Lower lobe of right lung (tissue), 2 donors: Measurements from ENCODE around the gene HSF2. TPM values are rescaled to one million over a fixed set of nuclear protein-coding genes. Genes with fewer than 3 reads are reported as not detected.
A peak's percentile ranks its signal among the peaks of the same experiment; 100 is the strongest.

Experiments used
- ATAC-seq, 2 donors: fragments of 200-7000 bp; cut with Tn5 transposase; one replicate each; pipeline ENCODE4 v1.9.1; 2020 to 2022; ENCODE audit warnings: mild to moderate bottlenecking in 2 of 2, moderate library complexity in 2 of 2
- DNase-seq: peaks from one replicate; pipeline ENCODE4 v3.0.0-alpha.2; 2020
- H3K27ac ChIP-seq: fragments of 200-600 bp; one replicate; pipeline ENCODE4 v1.8.0; 2022
- H3K27me3 ChIP-seq: fragments of 200-600 bp; one replicate; pipeline ENCODE4 v1.8.0; 2022; ENCODE audit warnings: low read depth
- H3K36me3 ChIP-seq: fragments of 200-600 bp; one replicate; pipeline ENCODE4 v1.8.0; 2022; ENCODE audit warnings: mild to moderate bottlenecking
- H3K4me1 ChIP-seq: fragments of 200-600 bp; one replicate; pipeline ENCODE4 v1.8.0; 2022
- H3K4me3 ChIP-seq: fragments of 200-600 bp; one replicate; pipeline ENCODE4 v1.8.0; 2022; ENCODE audit warnings: mild to moderate bottlenecking
- H3K9me3 ChIP-seq: fragments of 200-600 bp; one replicate; pipeline ENCODE4 v1.8.0; 2022
- intact Hi-C: fragments of 100-400 bp; cut with DNase I; formaldehyde crosslinking; loops from one replicate; pipeline ENCODE4 v1.11.0; 2022
- total RNA-seq: library from RNA; stranded (reverse); fragmentation: NEBNext Ultra II Directional; extraction: Animal tissue kit (Norgen Biotek cat#: 25700); gene quantifications from one replicate; pipeline ENCODE4 v1.2.1, GENCODE V29; 2021
- TF ChIP-seq, protein P1 (sequence below): fragments of 200-600 bp; IDR thresholded peaks from one replicate; pipeline ENCODE4 v1.8.0; 2022; ENCODE audit warnings: antibody characterized with exemption, mild to moderate bottlenecking
- donor health status: DM: no; HTN: yes; CAD: no; lungs with severe emphysema.

The HSF2 gene
- total RNA-seq, 1 donor from 2014 or later = 11.0 TPM

DNA sequence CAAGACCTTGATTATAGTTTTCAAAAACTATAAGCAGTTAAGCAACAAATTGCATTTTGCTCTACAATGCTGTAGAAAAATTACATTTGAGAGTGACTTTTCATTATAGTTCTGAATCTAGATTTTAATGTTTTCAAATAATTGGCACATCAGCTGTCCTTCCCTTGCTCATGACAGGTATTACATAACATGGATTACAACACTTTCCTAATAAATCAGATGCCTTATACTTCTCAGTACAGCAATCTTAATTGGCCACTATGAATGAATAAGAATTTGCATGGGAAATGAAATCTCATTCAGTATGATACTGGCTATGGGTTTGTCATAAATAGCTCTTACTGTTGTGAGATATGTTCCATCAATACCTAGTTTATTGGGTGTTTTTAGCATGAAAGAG, 29.9 kb downstream of the HSF2 start:
- ATAC-seq = no peak
- no peaks in the 10 kb centered on the region for H3K4me1 ChIP-seq

DNA sequence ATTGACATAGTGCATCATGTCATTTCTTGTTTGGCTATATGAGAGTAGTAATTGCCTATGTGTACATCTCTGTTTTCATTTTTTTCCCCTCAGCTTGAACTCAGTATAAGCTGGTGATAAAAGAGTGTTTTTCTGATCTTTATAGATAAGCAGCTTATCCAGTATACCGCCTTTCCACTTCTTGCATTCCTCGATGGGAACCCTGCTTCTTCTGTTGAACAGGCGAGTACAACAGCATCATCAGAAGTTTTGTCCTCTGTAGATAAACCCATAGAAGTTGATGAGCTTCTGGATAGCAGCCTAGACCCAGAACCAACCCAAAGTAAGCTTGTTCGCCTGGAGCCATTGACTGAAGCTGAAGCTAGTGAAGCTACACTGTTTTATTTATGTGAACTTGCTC, 32.3 kb downstream of the HSF2 start:
- H3K4me3 ChIP-seq = no peak overlapping the region
- DNase-seq = no peak
- TF ChIP-seq, protein P1, sequence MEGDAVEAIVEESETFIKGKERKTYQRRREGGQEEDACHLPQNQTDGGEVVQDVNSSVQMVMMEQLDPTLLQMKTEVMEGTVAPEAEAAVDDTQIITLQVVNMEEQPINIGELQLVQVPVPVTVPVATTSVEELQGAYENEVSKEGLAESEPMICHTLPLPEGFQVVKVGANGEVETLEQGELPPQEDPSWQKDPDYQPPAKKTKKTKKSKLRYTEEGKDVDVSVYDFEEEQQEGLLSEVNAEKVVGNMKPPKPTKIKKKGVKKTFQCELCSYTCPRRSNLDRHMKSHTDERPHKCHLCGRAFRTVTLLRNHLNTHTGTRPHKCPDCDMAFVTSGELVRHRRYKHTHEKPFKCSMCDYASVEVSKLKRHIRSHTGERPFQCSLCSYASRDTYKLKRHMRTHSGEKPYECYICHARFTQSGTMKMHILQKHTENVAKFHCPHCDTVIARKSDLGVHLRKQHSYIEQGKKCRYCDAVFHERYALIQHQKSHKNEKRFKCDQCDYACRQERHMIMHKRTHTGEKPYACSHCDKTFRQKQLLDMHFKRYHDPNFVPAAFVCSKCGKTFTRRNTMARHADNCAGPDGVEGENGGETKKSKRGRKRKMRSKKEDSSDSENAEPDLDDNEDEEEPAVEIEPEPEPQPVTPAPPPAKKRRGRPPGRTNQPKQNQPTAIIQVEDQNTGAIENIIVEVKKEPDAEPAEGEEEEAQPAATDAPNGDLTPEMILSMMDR = no peak
- H3K9me3 ChIP-seq = no peaks in the 10 kb centered on the region
- intact Hi-C loops = no loop called here
- H3K27me3 ChIP-seq = no peaks in the 10 kb centered on the region
- peaks cover 51% of the 10 kb centered on the region for H3K36me3 ChIP-seq
- no peak for ATAC-seq
- H3K4me1 ChIP-seq = no peaks in the 10 kb centered on the region
- H3K27ac ChIP-seq = no peak overlapping the region

More for the DNA sequence above, 29.9 kb downstream of the HSF2 start:
- TF ChIP-seq, protein P1 = no peak
- no peaks in the 10 kb centered on the region for H3K27me3 ChIP-seq
- H3K36me3 ChIP-seq = peaks cover 62% of the 10 kb centered on the region
- no peaks in the 10 kb centered on the region for H3K9me3 ChIP-seq
- no peak for DNase-seq
- H3K4me3 ChIP-seq = no peak overlapping the region
- no peak overlapping the region for H3K27ac ChIP-seq
- intact Hi-C loops = no loop called here

DNA sequence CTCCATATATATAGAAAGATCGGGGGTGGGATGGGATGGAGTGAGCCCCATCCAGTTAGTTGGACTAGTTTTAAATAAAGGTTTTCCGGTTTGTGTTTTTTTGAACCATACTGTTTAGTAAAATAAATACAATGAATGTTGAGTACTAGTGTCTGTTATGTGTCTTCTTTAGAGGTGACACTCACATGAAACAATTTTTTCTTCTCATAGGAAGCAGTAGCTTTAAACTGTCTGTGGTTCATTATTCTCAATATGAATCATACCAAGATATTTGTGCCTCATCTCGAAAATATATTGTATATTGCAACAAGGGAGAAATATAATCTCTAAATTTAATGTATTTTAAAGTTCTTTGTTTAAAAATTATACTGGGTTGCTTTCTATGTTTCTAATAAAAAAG, 33.4 kb downstream of the HSF2 start:
- intact Hi-C loops = no loop called here
- ATAC-seq = no peak
- no peaks in the 10 kb centered on the region for H3K9me3 ChIP-seq
- no peaks in the 10 kb centered on the region for H3K27me3 ChIP-seq
- H3K36me3 ChIP-seq = peaks cover 49% of the 10 kb centered on the region
- no peaks in the 10 kb centered on the region for H3K4me1 ChIP-seq
- no peak overlapping the region for H3K27ac ChIP-seq
- no peak overlapping the region for H3K4me3 ChIP-seq
- no peak for DNase-seq
- TF ChIP-seq, protein P1 = no peak

DNA sequence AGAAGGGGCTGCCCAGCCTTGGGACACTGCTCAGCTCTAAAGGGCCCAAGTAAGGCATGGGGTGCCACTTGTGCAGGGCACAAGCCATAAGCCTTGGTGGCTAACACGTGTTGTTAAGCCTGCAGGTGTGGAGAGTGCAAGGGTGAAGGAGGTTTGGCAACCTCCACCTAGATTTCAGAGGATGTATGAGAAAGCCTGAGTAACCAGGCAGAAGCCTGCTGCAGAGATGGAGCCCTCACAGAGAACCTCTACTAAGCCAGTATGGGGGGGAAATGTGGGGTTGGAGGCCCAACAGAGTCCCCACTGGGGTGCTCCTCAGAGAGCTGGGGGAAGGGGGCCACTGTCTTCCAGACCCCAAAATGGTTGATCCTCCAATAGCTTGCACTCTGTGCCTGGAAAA, 39.5 kb downstream of the HSF2 start:
- H3K9me3 ChIP-seq = no peaks in the 10 kb centered on the region
- intact Hi-C loops = no loop called here
- no peak overlapping the region for H3K4me3 ChIP-seq
- no peaks in the 10 kb centered on the region for H3K27me3 ChIP-seq
- H3K4me1 ChIP-seq = no peaks in the 10 kb centered on the region
- H3K36me3 ChIP-seq = peaks cover 67% of the 10 kb centered on the region
- ATAC-seq = no peak
- DNase-seq = no peak
- H3K27ac ChIP-seq = no peak overlapping the region
- TF ChIP-seq, protein P1 = no peak

DNA sequence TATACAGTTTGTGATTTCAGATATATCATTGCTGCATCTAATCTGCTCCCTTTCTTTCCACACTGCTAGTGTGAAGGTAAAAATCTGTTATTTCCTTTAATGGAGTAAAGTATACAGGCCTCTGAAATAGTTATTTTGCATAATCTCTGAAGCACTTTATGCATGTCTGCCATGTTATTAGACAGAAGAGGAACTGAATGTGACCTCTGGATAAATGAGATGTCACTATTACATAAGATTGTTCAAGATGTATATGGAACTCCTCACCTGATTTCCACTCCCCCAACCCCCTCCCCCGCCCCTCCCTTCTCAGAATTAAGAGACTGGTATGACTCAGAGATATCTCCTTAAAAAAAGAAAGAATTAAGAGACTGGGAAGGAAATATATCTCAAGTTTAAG, 45.8 kb downstream of the HSF2 start:
- Histone ChIP-seq H3K9me3 (no peaks in the 10 kb centered on the region), H3K4me3 (no peak overlapping the region), H3K27me3 (no peaks in the 10 kb centered on the region), H3K36me3 (peaks cover 91% of the 10 kb centered on the region), H3K4me1 (no peaks in the 10 kb centered on the region), H3K27ac (no peak overlapping the region)
- ATAC-seq = no peak
- intact Hi-C loops = no loop called here
- TF ChIP-seq, protein P1 = no peak
- DNase-seq = no peak

DNA sequence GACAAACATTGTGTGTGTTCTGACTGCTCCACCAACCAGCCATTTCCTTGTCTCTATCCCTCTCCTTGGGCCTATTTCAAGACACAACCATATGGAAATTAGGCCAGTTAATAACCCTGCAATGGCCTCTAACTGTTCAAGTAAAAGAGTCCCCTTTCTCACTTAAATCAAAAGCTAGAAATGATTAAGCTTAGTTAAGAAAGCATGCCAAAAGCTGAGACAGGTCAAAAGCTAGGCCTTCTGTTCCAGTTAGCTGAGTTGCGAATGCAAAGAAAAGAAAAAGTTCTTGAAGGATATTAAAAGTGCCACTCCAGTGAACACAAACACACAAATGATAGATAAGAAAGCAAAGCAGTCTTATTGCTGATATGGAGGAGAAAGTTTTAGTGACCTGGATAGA, 49.6 kb downstream of the HSF2 start:
- Histone ChIP-seq H3K4me1 (no peaks in the 10 kb centered on the region), H3K4me3 (no peak overlapping the region), H3K27me3 (no peaks in the 10 kb centered on the region), H3K27ac (no peak overlapping the region), H3K36me3 (peaks cover 98% of the 10 kb centered on the region), H3K9me3 (no peaks in the 10 kb centered on the region)
- DNase-seq (no peak), ATAC-seq (peak; percentile 30 to 85)
- TF ChIP-seq, protein P1 = no peak
- intact Hi-C loops = no loop called here
